ENCODE measurements around the gene KLRC3. TPM values are rescaled to one million over a fixed set of nuclear protein-coding genes. Genes with fewer than 3 reads are reported as not detected.
"Not testable (repeated sequence)": the region's sequence is repeated elsewhere in the genome, so short reads cannot be mapped to it uniquely, and the experiment has no call there.

Gene KLRC3
- polyA plus RNA-seq, 1 donor from 2014 or later: not detected

DNA sequence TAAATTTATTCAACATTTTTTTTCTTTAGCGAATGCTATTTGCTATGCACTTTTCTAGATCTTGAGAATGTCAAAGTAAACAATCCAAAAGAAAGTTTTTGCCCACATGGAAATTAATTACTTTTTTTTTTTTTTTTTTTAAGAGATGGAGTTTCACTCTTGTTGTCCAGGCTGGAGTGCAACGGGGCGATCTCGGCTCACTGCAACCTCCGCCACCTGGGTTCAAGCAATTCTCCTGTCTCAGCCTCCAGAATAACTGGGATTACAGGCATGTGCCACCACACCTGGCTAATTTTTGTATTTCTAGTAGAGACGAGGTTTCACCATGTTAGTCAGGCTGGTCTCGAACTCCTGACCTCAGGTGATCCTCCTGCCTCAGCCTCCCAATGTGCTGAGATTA lies 29.4 kb downstream of the KLRC3 start:
- not testable (repeated sequence) for H3K36me3 Mint-ChIP-seq, H3K9me3 Mint-ChIP-seq, H3K4me3 Mint-ChIP-seq, H3K27ac Mint-ChIP-seq, H3K27me3 Mint-ChIP-seq
- H3K4me1 Mint-ChIP-seq: peaks cover 9 to 32% (median 11%) of the 10 kb centered on the region in 3 donors

DNA sequence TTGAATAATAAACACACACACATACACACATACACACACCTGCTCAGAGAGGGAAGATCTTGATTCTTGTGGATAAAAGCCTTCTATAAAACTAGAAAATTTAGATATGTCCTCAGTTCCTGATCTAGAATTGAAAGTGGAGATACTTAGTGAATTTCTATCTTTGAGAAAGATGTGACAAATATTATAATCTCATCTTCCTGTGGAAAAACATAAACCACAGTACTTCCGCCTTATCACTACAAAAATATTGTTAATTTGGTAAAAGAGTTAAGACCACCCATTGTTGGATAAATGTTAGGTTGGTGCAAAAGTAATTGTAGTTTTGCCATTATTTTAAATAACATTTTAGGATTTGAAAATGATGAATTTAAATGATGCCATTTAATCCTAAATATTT lies 30.5 kb downstream of the KLRC3 start, which contains the start of gene KLRK1:
TSS of gene KLRK1 (minus strand) at position 138 of the 400 bp plus-strand sequence. CDS start 1,231 bp downstream, outside the sequence.
- Mint-ChIP-seq H3K27ac (peak within 1 kb of the TSS in 1 of 3 donors; percentile 68), H3K9me3 (no peaks in the 10 kb centered on the region), H3K4me3 (peak within 1 kb of the TSS in 3 of 4 donors; percentile 15 to 67 (median 51))

DNA sequence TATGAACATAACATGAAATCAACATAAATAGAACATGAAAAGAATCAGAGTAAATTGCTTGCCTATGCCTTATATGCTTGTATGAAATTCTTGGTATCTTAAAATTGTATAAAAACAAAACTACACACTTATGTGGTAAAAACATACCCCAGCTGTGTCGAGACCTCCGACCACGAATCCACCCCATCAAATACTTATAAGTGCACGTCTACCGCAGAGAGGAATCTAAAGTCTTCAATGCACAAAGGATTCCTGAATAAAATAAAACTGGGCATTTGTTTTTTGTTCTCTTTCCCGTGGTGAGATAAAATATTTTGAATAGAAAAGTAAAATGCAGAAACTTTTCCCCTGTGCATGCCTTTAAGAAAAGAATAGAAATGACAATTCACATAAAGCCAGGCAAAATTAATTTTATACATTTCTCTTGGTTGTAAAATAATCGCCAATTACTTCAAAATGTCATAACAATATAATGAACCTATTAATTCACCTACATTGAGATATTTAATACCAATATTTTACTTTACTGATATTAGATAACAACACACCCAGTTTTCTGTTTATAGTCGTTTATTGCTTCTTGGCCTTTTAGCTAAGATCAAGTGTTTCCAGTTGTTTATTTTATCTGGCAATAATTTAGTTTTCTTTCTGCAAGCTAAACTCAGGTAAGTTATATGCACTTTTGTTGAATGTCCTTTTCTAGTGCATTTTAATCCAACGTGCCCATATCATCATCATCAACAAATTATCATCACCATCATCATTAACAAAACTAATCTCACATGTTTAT lies 31.6 kb downstream of the KLRC3 start:
- Mint-ChIP-seq H3K4me1 (peaks cover 0 to 15% (median 2%) of the 10 kb centered on the region in 3 donors), H3K9me3 (peaks cover 0 to 4% (median 1%) of the 10 kb centered on the region in 3 donors), H3K4me3 (peak overlapping the region in 3 of 4 donors; percentile 36 to 69 (median 67)), H3K27me3 (peaks cover 9% of the 10 kb centered on the region), H3K27ac (peak overlapping the region in 1 of 3 donors; percentile 68), H3K36me3 (no peaks in the 10 kb centered on the region)

More for the DNA sequence above, 30.5 kb downstream of the KLRC3 start, which contains the start of gene KLRK1:
- Mint-ChIP-seq H3K27me3 (peaks cover 7% of the 10 kb centered on the region), H3K4me1 (peaks cover 2 to 22% (median 2%) of the 10 kb centered on the region in 3 donors), H3K36me3 (peaks cover 2% of the 10 kb centered on the region)

DNA sequence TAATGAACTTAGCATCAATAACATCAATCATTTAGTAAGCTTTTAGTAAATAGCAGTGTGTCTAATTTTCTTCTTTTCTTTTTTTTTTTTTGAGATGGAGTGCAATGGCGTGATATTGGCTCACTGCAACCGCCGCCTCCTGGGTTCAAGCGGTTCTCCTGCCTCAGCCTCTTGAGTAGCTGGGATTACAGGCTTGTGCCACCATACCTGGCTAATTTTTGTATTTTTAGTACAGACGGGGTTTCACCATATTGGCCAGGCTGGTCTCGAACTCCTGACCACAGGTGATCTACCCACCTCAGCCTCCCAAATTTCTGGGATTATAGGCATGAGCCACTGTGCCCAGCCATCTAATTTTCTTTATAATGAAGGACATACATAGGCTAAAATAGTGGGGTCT lies 32.9 kb downstream of the KLRC3 start:
- not testable (repeated sequence) for H3K36me3 Mint-ChIP-seq, H3K9me3 Mint-ChIP-seq, H3K27me3 Mint-ChIP-seq
- H3K4me3 Mint-ChIP-seq: peak overlapping the region in 1 of 4 donors; percentile 77
- peak overlapping the region in 1 of 3 donors; percentile 48 for H3K27ac Mint-ChIP-seq
- peaks cover 0 to 13% (median under 1%) of the 10 kb centered on the region in 3 donors for H3K4me1 Mint-ChIP-seq

DNA sequence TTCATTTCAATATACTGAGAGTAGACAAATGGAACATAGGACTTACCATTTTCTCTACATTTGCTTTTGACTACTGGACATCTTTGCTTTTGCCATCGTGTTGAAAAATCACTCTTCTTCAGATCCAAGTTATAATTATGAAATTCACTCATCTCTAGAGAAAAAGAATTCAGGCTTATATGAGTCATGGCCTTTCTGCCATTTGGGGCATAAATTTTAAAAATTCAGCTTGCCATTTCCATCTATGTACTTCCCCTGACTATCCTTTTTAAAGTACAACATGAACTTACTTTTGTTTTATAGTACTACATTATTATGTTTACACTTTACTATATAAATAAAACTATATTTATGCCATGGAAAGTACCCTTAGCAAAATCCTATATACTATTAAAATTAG lies 33.5 kb downstream of the KLRC3 start:
- no peak overlapping the region for H3K4me3 Mint-ChIP-seq
- peaks cover 0 to 4% (median 1%) of the 10 kb centered on the region in 3 donors for H3K9me3 Mint-ChIP-seq
- peak overlapping the region in 1 of 3 donors; percentile 32 for H3K27ac Mint-ChIP-seq
- H3K36me3 Mint-ChIP-seq: no peaks in the 10 kb centered on the region
- H3K27me3 Mint-ChIP-seq: peaks cover 5% of the 10 kb centered on the region
- H3K4me1 Mint-ChIP-seq: peaks cover 0 to 7% (median 0%) of the 10 kb centered on the region in 3 donors

- H3K27ac Mint-ChIP-seq: no peak overlapping the region
- no peaks in the 10 kb centered on the region for H3K36me3 Mint-ChIP-seq
- H3K4me3 Mint-ChIP-seq: peak overlapping the region in 1 of 4 donors; percentile 20
- H3K27me3 Mint-ChIP-seq: peaks cover 4% of the 10 kb centered on the region
- H3K4me1 Mint-ChIP-seq: peaks cover 0 to 4% (median 0%) of the 10 kb centered on the region in 3 donors
- peaks cover 0 to 4% (median 4%) of the 10 kb centered on the region in 3 donors for H3K9me3 Mint-ChIP-seq
Observed at GRCh38 chr12:10385166-10385613, 35.2 kb downstream of the KLRC3 start.

GRCh38 chr12:10384191-10384590 lies 36.2 kb downstream of the KLRC3 start:
- H3K27me3 Mint-ChIP-seq: peaks cover 4% of the 10 kb centered on the region
- H3K4me1 Mint-ChIP-seq: peaks cover 0 to 4% (median 0%) of the 10 kb centered on the region in 3 donors
- peaks cover 0 to 4% (median 4%) of the 10 kb centered on the region in 3 donors for H3K9me3 Mint-ChIP-seq
- no peak overlapping the region for H3K27ac Mint-ChIP-seq
- H3K4me3 Mint-ChIP-seq: no peak overlapping the region
- H3K36me3 Mint-ChIP-seq: no peaks in the 10 kb centered on the region

DNA sequence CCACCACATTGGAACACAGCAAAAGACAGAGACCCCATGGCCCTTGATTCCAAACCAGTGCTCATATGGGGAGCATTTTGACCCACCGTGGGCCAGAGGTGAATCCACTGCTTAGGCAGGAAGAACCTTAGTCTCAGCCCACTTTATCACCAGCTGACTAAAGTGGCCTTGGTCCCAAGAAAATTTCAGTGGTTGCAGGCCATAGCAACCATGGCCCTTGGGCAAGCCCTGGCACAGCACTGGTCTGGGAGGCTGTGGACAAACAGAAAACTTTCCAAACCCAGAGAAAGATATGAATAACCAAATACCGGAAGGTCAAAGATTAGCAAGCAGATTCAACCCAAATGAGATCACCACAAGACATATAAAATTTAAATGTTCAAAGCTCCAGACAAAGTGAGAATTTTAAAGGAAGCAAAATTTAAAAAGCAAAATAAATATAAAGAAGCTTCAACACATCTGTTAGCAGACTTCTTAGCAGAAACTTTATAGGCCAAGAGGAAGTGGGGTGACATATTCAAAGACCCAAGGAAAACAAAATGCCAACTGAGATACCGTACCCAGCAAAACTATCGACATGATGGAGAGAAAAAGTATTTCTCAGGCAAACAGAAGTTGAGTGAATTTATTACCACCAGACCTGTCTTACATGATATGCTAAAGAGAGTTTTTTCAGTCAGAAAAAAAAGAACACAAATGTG lies 38.3 kb downstream of the KLRC3 start:
- peak overlapping the region in 1 of 4 donors; percentile 44 for H3K4me3 Mint-ChIP-seq
- H3K36me3 Mint-ChIP-seq: no peaks in the 10 kb centered on the region
- H3K27ac Mint-ChIP-seq: peak overlapping the region in 1 of 3 donors; percentile 16
- H3K27me3 Mint-ChIP-seq: peaks cover 4% of the 10 kb centered on the region
- peaks cover 0 to 4% (median 4%) of the 10 kb centered on the region in 3 donors for H3K9me3 Mint-ChIP-seq
- no peaks in the 10 kb centered on the region for H3K4me1 Mint-ChIP-seq

- not testable (repeated sequence) for H3K4me1 Mint-ChIP-seq, H3K27ac Mint-ChIP-seq, H3K36me3 Mint-ChIP-seq, H3K4me3 Mint-ChIP-seq, H3K9me3 Mint-ChIP-seq, H3K27me3 Mint-ChIP-seq
Observed at GRCh38 chr12:10378737-10379136, 41.7 kb downstream of the KLRC3 start.

DNA sequence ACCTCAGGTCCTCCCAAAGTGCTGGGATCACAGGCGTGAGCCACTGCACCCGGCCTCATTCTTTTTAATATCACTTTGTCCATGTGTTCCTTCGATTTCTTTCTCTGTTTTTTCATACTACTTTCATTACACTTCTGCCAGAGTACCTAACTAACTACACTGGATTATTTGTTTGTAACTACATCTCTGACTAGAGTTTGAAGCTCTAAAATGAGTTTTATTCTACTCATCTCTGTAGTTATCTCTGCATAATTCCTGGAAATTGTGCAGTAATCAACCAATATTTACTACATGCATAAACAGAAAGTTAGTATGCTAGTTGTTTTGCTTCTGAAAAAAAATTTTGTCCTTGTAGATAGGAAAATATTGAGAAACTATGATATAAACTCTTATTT lies 45.8 kb downstream of the KLRC3 start:
- Mint-ChIP-seq H3K4me3 (no peak overlapping the region), H3K27me3 (peaks cover 2% of the 10 kb centered on the region), H3K4me1 (peaks cover 9 to 17% (median 10%) of the 10 kb centered on the region in 3 donors), H3K27ac (peak overlapping the region in 1 of 3 donors; percentile 11), H3K36me3 (no peaks in the 10 kb centered on the region), H3K9me3 (no peaks in the 10 kb centered on the region)

- Mint-ChIP-seq H3K4me1 (peaks cover 9 to 17% (median 10%) of the 10 kb centered on the region in 3 donors), H3K9me3 (peaks cover 0 to 4% (median 3%) of the 10 kb centered on the region in 3 donors), H3K4me3 (peak overlapping the region in 1 of 4 donors; percentile 78), H3K27ac (no peak overlapping the region), H3K27me3 (peaks cover 2% of the 10 kb centered on the region), H3K36me3 (peaks cover 3% of the 10 kb centered on the region)
Observed at GRCh38 chr12:10372559-10372958, 47.8 kb downstream of the KLRC3 start.

GRCh38 chr12:10371893-10372535 lies 48.4 kb downstream of the KLRC3 start:
- not testable (repeated sequence) for H3K9me3 Mint-ChIP-seq, H3K27ac Mint-ChIP-seq, H3K36me3 Mint-ChIP-seq, H3K27me3 Mint-ChIP-seq
- Mint-ChIP-seq H3K4me1 (peaks cover 9 to 17% (median 10%) of the 10 kb centered on the region in 3 donors), H3K4me3 (peak overlapping the region in 2 of 4 donors; percentile 20 to 67)

- Mint-ChIP-seq H3K36me3 (peaks cover 3% of the 10 kb centered on the region), H3K27ac (no peak overlapping the region), H3K27me3 (peaks cover 2% of the 10 kb centered on the region), H3K4me1 (peaks cover 9 to 17% (median 10%) of the 10 kb centered on the region in 3 donors), H3K4me3 (peak overlapping the region in 3 of 4 donors; percentile 22 to 47 (median 30)), H3K9me3 (peaks cover 0 to 4% (median 3%) of the 10 kb centered on the region in 3 donors)
Observed at GRCh38 chr12:10369557-10370415, 50.6 kb downstream of the KLRC3 start.

Data from IgD-negative memory B cell (primary cell).